HL-60 (cell line): ENCODE measurements around the gene RTKN.

ENCODE experiments used
- GABPA ChIP-seq: IDR thresholded peaks from 2 replicates; pipeline ENCODE4 v1.6.1; 2012; ENCODE audit warnings: low read depth
- POLR2AphosphoS5 ChIP-seq: IDR thresholded peaks from 2 replicates; pipeline ENCODE4 v1.6.1; 2012; ENCODE audit warnings: low read depth
- SPI1 ChIP-seq: IDR thresholded peaks from 2 replicates; pipeline ENCODE4 v1.6.1; 2012; ENCODE audit warnings: low read depth, mild to moderate bottlenecking, borderline replicate concordance
- TF ChIP-seq, protein P1 (sequence below): IDR thresholded peaks from one replicate; pipeline ENCODE4 v1.5.1; 2011; ENCODE audit warnings: low read length, control low read depth, inconsistent platforms; ENCODE audit not compliant: insufficient read depth
- TF ChIP-seq, protein P2 (sequence below): IDR thresholded peaks from 2 replicates; pipeline ENCODE4 v1.6.1; 2012; ENCODE audit warnings: low read depth; ENCODE audit not compliant: insufficient replicate concordance

DNA sequence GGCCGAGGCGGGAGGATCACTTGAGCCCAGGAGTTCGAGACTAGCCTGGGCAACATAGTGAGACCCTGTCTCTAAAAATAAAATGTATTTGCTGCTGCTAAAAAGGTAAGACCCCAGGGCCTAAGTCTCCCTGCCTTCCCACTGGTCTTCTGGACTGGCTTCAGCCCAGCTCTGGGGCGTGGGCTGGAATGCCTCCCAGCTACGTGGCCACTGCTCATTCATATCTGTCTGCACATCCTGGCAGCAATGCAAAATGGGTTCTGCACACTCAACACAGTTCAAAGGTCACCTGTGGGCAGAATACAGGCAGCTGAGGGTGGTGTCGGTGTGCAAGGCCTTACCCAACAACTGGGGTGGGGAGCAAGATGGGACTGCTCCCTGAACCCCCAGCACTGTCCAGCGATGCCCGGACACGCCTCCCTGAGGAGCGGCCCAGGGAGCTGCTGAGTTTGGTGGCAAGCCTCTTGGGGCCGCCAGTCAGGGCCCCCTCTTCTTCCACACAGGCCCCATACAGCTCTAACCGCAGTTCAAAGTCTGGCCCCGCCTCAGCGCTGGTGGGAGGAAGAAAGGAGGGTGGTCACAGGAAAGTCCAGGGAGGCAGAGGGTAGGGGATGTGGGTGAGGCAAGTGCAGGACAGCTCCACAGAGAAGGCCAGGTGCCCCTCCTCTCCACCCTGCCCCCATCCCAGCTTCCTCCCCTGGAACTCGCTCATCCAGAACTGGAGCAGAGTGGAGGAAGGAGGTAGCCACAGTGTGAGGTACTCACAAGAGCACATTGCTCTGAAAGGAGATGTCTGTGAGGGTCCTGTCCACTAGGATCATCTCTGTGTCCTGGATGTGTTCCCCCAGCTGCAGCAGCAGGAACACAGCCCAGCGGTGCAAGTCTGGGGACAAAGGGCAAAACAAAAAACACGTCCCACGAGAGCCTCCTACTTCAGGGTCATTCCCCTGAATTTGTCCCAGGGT, 12.0 kb downstream of the RTKN start:
- TF ChIP-seq, protein P1, sequence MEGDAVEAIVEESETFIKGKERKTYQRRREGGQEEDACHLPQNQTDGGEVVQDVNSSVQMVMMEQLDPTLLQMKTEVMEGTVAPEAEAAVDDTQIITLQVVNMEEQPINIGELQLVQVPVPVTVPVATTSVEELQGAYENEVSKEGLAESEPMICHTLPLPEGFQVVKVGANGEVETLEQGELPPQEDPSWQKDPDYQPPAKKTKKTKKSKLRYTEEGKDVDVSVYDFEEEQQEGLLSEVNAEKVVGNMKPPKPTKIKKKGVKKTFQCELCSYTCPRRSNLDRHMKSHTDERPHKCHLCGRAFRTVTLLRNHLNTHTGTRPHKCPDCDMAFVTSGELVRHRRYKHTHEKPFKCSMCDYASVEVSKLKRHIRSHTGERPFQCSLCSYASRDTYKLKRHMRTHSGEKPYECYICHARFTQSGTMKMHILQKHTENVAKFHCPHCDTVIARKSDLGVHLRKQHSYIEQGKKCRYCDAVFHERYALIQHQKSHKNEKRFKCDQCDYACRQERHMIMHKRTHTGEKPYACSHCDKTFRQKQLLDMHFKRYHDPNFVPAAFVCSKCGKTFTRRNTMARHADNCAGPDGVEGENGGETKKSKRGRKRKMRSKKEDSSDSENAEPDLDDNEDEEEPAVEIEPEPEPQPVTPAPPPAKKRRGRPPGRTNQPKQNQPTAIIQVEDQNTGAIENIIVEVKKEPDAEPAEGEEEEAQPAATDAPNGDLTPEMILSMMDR, result no peak
- TF ChIP-seq POLR2AphosphoS5 (no peak), SPI1 (no peak), GABPA (no peak)
- TF ChIP-seq, protein P2, sequence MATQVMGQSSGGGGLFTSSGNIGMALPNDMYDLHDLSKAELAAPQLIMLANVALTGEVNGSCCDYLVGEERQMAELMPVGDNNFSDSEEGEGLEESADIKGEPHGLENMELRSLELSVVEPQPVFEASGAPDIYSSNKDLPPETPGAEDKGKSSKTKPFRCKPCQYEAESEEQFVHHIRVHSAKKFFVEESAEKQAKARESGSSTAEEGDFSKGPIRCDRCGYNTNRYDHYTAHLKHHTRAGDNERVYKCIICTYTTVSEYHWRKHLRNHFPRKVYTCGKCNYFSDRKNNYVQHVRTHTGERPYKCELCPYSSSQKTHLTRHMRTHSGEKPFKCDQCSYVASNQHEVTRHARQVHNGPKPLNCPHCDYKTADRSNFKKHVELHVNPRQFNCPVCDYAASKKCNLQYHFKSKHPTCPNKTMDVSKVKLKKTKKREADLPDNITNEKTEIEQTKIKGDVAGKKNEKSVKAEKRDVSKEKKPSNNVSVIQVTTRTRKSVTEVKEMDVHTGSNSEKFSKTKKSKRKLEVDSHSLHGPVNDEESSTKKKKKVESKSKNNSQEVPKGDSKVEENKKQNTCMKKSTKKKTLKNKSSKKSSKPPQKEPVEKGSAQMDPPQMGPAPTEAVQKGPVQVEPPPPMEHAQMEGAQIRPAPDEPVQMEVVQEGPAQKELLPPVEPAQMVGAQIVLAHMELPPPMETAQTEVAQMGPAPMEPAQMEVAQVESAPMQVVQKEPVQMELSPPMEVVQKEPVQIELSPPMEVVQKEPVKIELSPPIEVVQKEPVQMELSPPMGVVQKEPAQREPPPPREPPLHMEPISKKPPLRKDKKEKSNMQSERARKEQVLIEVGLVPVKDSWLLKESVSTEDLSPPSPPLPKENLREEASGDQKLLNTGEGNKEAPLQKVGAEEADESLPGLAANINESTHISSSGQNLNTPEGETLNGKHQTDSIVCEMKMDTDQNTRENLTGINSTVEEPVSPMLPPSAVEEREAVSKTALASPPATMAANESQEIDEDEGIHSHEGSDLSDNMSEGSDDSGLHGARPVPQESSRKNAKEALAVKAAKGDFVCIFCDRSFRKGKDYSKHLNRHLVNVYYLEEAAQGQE, result no peak
